ENCODE results near the gene RNF39. TPM values are rescaled to one million over a fixed set of nuclear protein-coding genes. Genes with fewer than 3 reads are reported as not detected.

Gene RNF39
- total RNA-seq, 4 donors from 2014 or later: 0.42 TPM; not detected in 3

GRCh38 chr6:30113841-30114240 lies 38.3 kb upstream of the RNF39 start:
- H3K4me3 ChIP-seq: no peak overlapping the region
- H3K9me3 ChIP-seq: no peaks in the 10 kb centered on the region
- no peaks in the 10 kb centered on the region for H3K36me3 ChIP-seq
- DNase-seq (ENCODE audit: low spot score in 2 of 2): no peak
- H3K4me1 ChIP-seq: no peaks in the 10 kb centered on the region
- H3K27me3 ChIP-seq: peaks cover 0 to 73% of the 10 kb centered on the region in 2 donors
- TF ChIP-seq POLR2A (IDR thresholded peaks at IDR 0.05): no peak
- TF ChIP-seq EP300 (IDR thresholded peaks at IDR 0.05): no peak
- no peak for TF ChIP-seq CTCF (IDR thresholded peaks at IDR 0.05)
- no peak overlapping the region for H3K27ac ChIP-seq
- WGBS, 2 donors: 69 to 77% methylated on average over 1 of the region's 1 CpG

GRCh38 chr6:30113003-30113759 lies 37.6 kb upstream of the RNF39 start, which contains the start of gene TRIM31:
TSS of gene TRIM31 (minus strand) at chr6:30113090. CDS start at chr6:30112805, 285 bp downstream.
- Histone ChIP-seq H3K27me3 (peaks cover 0 to 78% of the 10 kb centered on the region in 2 donors), H3K9me3 (no peaks in the 10 kb centered on the region), H3K4me1 (no peaks in the 10 kb centered on the region), H3K36me3 (no peaks in the 10 kb centered on the region), H3K4me3 (no peak within 1 kb of the TSS), H3K27ac (peak within 1 kb of the TSS in 1 of 4 donors; percentile 30)
- 82 to 88% methylated on average over 3 of the region's 3 CpGs for WGBS, 2 donors
- no peak for DNase-seq (ENCODE audit: low spot score in 2 of 2)
- TF ChIP-seq CTCF (IDR thresholded peaks at IDR 0.05) (no peak), POLR2A (IDR thresholded peaks at IDR 0.05) (no peak), EP300 (IDR thresholded peaks at IDR 0.05) (no peak)

GRCh38 chr6:30112402-30112994 lies 36.9 kb upstream of the RNF39 start:
- no peaks in the 10 kb centered on the region for H3K9me3 ChIP-seq
- DNase-seq (ENCODE audit: low spot score in 2 of 2): no peak
- H3K27me3 ChIP-seq: peaks cover 0 to 84% of the 10 kb centered on the region in 2 donors
- TF ChIP-seq EP300 (IDR thresholded peaks at IDR 0.05) (no peak), POLR2A (IDR thresholded peaks at IDR 0.05) (no peak), CTCF (IDR thresholded peaks at IDR 0.05) (no peak)
- 75 to 76% methylated on average over 10 of the region's 10 CpGs for WGBS, 2 donors
- H3K4me3 ChIP-seq: no peak overlapping the region
- H3K36me3 ChIP-seq: no peaks in the 10 kb centered on the region
- no peak overlapping the region for H3K27ac ChIP-seq
- no peaks in the 10 kb centered on the region for H3K4me1 ChIP-seq

- WGBS, 2 donors: 42 to 55% methylated on average over 25 to 27 of the region's 27 CpGs
- DNase-seq (ENCODE audit: low spot score in 2 of 2): no peak
Observed at GRCh38 chr6:30111266-30111856, 35.8 kb upstream of the RNF39 start.

More at GRCh38 chr6:30111266-30111856, 35.8 kb upstream of the RNF39 start:
- no peak overlapping the region for H3K27ac ChIP-seq
- no peaks in the 10 kb centered on the region for H3K4me1 ChIP-seq
- H3K4me3 ChIP-seq: no peak overlapping the region
- peaks cover 0 to 86% of the 10 kb centered on the region in 2 donors for H3K27me3 ChIP-seq
- H3K36me3 ChIP-seq: no peaks in the 10 kb centered on the region
- TF ChIP-seq EP300 (IDR thresholded peaks at IDR 0.05) (no peak), POLR2A (IDR thresholded peaks at IDR 0.05) (no peak), CTCF (IDR thresholded peaks at IDR 0.05) (no peak)
- H3K9me3 ChIP-seq: no peaks in the 10 kb centered on the region
